ENCODE data around the gene TTC9B. TPM values are rescaled to one million over a fixed set of nuclear protein-coding genes. Genes with fewer than 3 reads are reported as not detected.

Gene TTC9B
- total RNA-seq, 2 donors from 2014 or later: not detected

DNA sequence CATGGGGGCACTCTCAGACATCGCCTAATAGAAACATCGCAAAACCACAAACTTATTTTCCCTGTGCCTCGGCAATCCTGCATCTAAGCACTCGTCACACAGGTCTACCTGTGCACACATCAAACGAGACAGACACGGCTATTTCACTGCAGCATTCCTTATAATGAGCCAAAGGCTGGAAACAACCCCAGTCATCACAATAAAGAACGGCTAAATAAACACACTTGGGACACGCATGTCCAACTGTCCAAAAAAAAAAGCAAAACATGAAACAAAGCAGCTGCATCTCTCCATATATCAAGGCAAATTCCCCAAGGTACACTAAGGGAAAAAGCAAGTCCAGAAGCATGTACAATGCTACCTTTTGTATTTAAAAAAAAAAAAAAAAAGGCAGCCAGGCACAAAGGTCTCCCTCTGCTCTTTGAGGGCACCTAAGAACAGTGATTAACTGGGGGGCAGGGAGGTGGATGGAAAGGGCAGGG is 35.5 kb upstream of the TTC9B start:
- ATAC-seq: no peak
- H3K9me3 Mint-ChIP-seq: no peaks in the 10 kb centered on the region
- H3K27ac Mint-ChIP-seq: peak overlapping the region in 1 of 2 donors; percentile 74
- H3K36me3 Mint-ChIP-seq: peaks cover 0 to 11% of the 10 kb centered on the region in 2 donors
- DNase-seq (ENCODE audit: low spot score in 2 of 2): no peak

GRCh38 chr19:40252395-40252794 is 34.2 kb upstream of the TTC9B start:
- no peaks in the 10 kb centered on the region for H3K9me3 Mint-ChIP-seq
- H3K36me3 Mint-ChIP-seq: peaks cover 0 to 11% of the 10 kb centered on the region in 2 donors
- no peak overlapping the region for H3K27ac Mint-ChIP-seq
- ATAC-seq: no peak
- no peak for DNase-seq (ENCODE audit: low spot score in 2 of 2)

DNA sequence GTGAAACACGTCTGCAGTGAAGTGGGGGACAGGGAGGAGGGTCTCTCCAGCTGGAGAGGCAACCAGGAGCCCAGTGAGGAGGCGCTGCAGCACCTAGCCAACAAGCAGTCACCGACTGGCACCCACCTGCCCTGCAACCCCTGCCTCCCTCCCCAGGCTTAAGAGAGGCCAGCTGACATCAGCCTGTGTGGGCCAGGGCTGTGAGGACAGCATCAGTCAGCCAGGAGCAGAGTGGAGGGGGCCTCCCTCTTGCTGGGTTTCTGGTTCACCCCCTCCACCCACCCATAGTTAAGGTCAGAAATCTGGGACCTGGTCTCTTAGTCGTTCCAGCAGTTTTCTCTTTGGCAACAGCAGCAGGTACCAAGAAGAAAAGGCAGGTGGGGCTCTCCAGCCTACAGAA is 33.8 kb upstream of the TTC9B start:
- no peak overlapping the region for H3K27ac Mint-ChIP-seq
- DNase-seq (ENCODE audit: low spot score in 2 of 2) (no peak), ATAC-seq (peak in 1 of 2 donors; percentile 40)
- peaks cover 0 to 11% of the 10 kb centered on the region in 2 donors for H3K36me3 Mint-ChIP-seq
- no peaks in the 10 kb centered on the region for H3K9me3 Mint-ChIP-seq

GRCh38 chr19:40251244-40251643 is 33.1 kb upstream of the TTC9B start:
- H3K36me3 Mint-ChIP-seq: peaks cover 0 to 11% of the 10 kb centered on the region in 2 donors
- no peak overlapping the region for H3K27ac Mint-ChIP-seq
- ATAC-seq: no peak
- H3K9me3 Mint-ChIP-seq: no peaks in the 10 kb centered on the region
- no peak for DNase-seq (ENCODE audit: low spot score in 2 of 2)

GRCh38 chr19:40249781-40250180 is 31.6 kb upstream of the TTC9B start:
- Mint-ChIP-seq H3K36me3 (no peaks in the 10 kb centered on the region), H3K9me3 (no peaks in the 10 kb centered on the region), H3K27ac (peak overlapping the region; percentile 45 to 46)
- ATAC-seq (no peak), DNase-seq (ENCODE audit: low spot score in 2 of 2) (no peak)

- Mint-ChIP-seq H3K27ac (peak overlapping the region; percentile 46 to 86), H3K36me3 (no peaks in the 10 kb centered on the region), H3K9me3 (no peaks in the 10 kb centered on the region)
- DNase-seq (ENCODE audit: low spot score in 2 of 2) (no peak), ATAC-seq (no peak)
Observed at GRCh38 chr19:40249201-40249600, 31.0 kb upstream of the TTC9B start.

DNA sequence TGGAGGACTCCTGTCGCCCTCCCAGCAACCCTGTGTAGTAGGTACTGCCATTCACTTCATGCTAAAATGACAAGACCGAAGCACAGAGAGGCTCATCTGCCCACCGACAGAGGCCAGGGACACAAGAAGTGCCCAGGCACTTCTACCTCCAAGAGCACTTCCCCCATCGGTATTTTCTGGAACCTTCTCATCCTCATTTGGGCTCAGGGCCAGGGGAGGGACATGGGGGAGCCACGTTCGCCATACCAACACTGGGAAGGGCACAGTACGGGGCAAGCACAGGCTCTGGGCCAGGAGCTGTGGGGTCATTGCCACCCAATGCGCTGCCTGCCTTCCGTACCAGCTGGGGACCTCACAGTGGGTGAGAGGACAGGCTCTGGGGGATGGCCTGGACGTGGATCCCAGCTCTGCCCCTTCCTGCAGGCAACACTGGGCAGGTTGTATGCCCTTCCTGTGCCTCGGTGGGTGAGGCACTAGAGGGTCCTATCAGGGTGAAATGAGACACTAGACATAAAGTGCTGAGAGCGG is 29.6 kb upstream of the TTC9B start:
- Mint-ChIP-seq H3K36me3 (no peaks in the 10 kb centered on the region), H3K9me3 (no peaks in the 10 kb centered on the region), H3K27ac (peak overlapping the region; percentile 66 to 88)
- ATAC-seq (no peak), DNase-seq (ENCODE audit: low spot score in 2 of 2) (no peak)

- ATAC-seq: no peak
- Mint-ChIP-seq H3K36me3 (no peaks in the 10 kb centered on the region), H3K27ac (no peak overlapping the region), H3K9me3 (no peaks in the 10 kb centered on the region)
- DNase-seq (ENCODE audit: low spot score in 2 of 2): no peak
Observed at GRCh38 chr19:40247178-40247577, 29.0 kb upstream of the TTC9B start.

DNA sequence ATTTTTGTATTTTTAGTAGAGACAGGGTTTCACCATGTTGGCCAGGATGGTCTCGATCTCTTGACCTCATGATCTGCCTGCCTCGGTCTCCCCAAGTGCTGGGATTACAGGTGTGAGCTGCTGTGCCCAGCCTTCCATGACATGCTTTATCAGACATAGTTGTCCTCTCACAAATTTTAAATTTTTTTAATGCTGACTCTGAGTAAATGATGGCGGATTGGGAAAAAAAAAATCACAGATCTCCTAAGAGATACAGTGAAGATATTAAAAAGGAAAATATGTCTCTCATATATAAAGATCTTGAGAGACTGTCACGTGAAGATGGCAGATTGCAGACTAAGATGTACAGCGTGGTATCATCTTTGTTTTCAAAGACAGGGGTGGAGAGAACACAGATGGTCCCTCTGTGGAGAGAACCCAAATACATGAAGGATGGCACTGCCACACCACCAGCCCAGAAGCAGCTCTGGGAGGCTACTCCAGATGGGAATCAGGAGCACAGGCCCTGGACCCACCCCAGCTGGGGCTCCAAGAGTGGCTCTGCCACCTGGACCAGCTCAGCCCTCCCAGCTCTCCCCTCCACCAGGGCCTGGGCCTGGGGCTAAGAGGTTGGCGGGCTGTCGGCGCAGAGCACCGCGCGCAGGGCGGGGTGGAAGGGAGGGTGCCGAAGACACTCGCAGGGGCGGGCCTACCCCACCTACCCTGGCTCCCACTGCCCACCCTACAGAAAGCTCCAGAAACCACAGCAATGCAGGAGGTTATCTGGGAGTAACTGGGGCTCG is 28.3 kb upstream of the TTC9B start:
- Mint-ChIP-seq H3K9me3 (no peaks in the 10 kb centered on the region), H3K36me3 (no peaks in the 10 kb centered on the region), H3K27ac (no peak overlapping the region)
- DNase-seq (ENCODE audit: low spot score in 2 of 2) (no peak), ATAC-seq (no peak)

DNA sequence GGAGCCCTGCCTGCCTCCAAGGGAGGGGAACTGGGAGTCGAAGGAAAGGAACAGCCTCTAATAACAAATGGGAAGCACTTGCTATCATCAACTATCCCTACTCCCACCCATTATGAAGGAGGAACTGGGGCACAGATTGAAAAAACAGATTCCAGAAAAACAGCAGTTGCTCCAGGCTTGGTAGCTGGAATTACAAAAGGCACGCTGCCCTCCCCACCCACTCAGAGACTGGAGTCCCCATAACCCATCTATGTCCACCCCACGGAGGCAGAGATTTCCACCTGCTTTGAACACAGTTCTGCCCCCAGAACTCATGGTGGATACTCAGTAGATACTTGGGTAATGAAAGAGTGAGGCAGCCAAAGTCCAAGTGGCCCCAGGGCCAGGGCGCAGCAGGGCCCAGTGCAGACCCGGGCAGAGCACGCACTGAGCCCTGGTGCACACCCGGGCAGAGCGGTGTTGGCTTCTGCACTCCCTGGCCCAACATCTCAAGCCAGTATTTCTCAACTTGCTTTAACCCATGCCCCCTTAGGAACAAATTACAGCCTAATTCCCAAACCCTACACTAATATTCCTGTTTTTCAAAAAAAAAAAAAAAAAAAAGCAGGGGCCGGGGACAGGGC is 27.4 kb upstream of the TTC9B start:
- DNase-seq (ENCODE audit: low spot score in 2 of 2) (no peak), ATAC-seq (no peak)
- no peaks in the 10 kb centered on the region for H3K9me3 Mint-ChIP-seq
- no peaks in the 10 kb centered on the region for H3K36me3 Mint-ChIP-seq
- no peak overlapping the region for H3K27ac Mint-ChIP-seq

GRCh38 chr19:40244579-40245317 is 26.6 kb upstream of the TTC9B start:
- no peaks in the 10 kb centered on the region for H3K36me3 Mint-ChIP-seq
- H3K27ac Mint-ChIP-seq: no peak overlapping the region
- no peak for ATAC-seq
- no peak for DNase-seq (ENCODE audit: low spot score in 2 of 2)
- no peaks in the 10 kb centered on the region for H3K9me3 Mint-ChIP-seq

- ATAC-seq: no peak
- DNase-seq (ENCODE audit: low spot score in 2 of 2): no peak
- Mint-ChIP-seq H3K27ac (peak overlapping the region in 1 of 2 donors; percentile 74), H3K36me3 (no peaks in the 10 kb centered on the region), H3K9me3 (no peaks in the 10 kb centered on the region)
Observed at GRCh38 chr19:40243181-40243580, 25.0 kb upstream of the TTC9B start.

GRCh38 chr19:40242480-40242879 is 24.3 kb upstream of the TTC9B start:
- ATAC-seq: no peak
- H3K36me3 Mint-ChIP-seq: no peaks in the 10 kb centered on the region
- no peaks in the 10 kb centered on the region for H3K9me3 Mint-ChIP-seq
- no peak for DNase-seq (ENCODE audit: low spot score in 2 of 2)
- peak overlapping the region in 1 of 2 donors; percentile 74 for H3K27ac Mint-ChIP-seq

- Mint-ChIP-seq H3K27ac (no peak overlapping the region), H3K36me3 (no peaks in the 10 kb centered on the region), H3K9me3 (no peaks in the 10 kb centered on the region)
- DNase-seq (ENCODE audit: low spot score in 2 of 2) (no peak), ATAC-seq (peak in 1 of 2 donors; percentile 16)
Observed at GRCh38 chr19:40241809-40242384, 23.7 kb upstream of the TTC9B start.

DNA sequence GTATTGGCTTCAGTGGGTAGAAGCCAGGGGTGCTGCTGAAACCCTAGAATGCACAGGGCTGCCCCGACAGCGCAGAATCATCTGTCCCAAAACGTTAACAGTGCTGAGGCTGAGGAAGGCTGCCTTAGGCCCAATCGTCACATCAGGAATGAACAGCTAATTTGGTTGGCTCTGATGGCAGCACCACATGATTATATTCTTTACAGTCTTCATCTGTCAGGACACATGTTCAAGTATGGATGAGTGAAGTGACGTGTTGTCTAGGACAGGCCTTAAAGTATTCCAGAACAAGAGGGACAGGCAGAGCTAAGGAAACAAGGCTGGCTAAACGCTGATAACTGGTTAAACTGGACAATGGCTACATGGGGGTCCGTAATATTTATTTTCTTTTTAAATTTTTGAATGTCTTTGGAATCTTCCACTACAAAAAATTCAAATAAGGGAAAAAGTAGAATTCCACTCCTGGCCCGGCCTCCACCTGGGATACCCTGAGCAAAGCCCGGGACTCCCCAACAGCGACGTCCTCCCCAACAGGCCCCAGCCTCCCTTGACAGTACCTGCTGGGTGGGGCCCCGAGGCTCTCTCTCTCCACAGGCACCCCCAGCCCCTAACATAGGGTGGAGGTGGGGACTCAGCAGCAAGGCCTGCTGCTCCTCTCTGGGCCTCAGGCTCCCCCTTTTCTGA is 23.1 kb upstream of the TTC9B start:
- H3K27ac Mint-ChIP-seq: no peak overlapping the region
- ATAC-seq (no peak), DNase-seq (ENCODE audit: low spot score in 2 of 2) (no peak)
- no peaks in the 10 kb centered on the region for H3K36me3 Mint-ChIP-seq
- no peaks in the 10 kb centered on the region for H3K9me3 Mint-ChIP-seq

DNA sequence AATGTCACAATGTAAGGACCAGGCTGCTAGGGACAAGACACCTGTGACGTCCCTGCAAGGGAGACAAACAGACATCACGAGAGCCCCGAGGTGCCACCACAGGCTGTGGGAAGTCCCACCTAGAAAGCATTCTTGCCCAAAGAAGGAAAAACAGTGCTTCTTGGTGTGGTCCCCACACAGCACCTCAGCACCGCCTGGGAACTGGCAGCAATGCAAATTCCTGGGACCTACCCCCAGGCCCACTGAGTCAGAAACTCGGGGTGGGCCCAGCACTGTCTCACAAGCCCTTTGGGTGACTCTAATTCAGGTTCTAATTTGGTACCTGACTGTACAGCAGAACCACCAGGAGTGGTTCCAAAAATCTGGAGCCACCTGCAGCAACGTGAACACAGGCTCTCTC is 22.1 kb upstream of the TTC9B start:
- Mint-ChIP-seq H3K36me3 (no peaks in the 10 kb centered on the region), H3K9me3 (no peaks in the 10 kb centered on the region)

More for the DNA sequence above, 22.1 kb upstream of the TTC9B start:
- DNase-seq (ENCODE audit: low spot score in 2 of 2): no peak
- no peak overlapping the region for H3K27ac Mint-ChIP-seq
- no peak for ATAC-seq
